Measurements from ENCODE around the gene RAB11FIP4. TPM values are rescaled to one million over a fixed set of nuclear protein-coding genes. Genes with fewer than 3 reads are reported as not detected.

Gene RAB11FIP4
- total and polyA plus RNA-seq, 2 of the 13 experiments (the other 11 are each of a cell fraction or from before 2014, with no cell fraction given): 28.0 to 89.3 TPM

GRCh38 chr17:31534223-31534888 lies 142.9 kb downstream of the RAB11FIP4 start:
- intact Hi-C loops (cut with micrococcal nuclease; ENCODE audit: unreplicated experiment): no loop called here
- DNase-seq (ENCODE audit: low spot score): no peak
- no peak for TF ChIP-seq ZNF331 (CRISPR knock-in tag; IDR thresholded peaks at IDR 0.05)
- TF ChIP-seq POLR2AphosphoS5 (IDR thresholded peaks at IDR 0.05; ENCODE audit: low read depth, low read length): no peak
- TF ChIP-seq AGO1 (IDR thresholded peaks at IDR 0.05; ENCODE audit: low read depth, low read length, poor library complexity, severe bottlenecking): no peak
- no peak for TF ChIP-seq ZNF569 (CRISPR knock-in tag; IDR thresholded peaks at IDR 0.05; ENCODE audit: borderline replicate concordance)
- peak; percentile 63 for TF ChIP-seq ZNF121 (CRISPR knock-in tag; IDR thresholded peaks at IDR 0.05)
- no peak for TF ChIP-seq ZNF7 (CRISPR knock-in tag; IDR thresholded peaks at IDR 0.05)
- TF ChIP-seq, protein P1, sequence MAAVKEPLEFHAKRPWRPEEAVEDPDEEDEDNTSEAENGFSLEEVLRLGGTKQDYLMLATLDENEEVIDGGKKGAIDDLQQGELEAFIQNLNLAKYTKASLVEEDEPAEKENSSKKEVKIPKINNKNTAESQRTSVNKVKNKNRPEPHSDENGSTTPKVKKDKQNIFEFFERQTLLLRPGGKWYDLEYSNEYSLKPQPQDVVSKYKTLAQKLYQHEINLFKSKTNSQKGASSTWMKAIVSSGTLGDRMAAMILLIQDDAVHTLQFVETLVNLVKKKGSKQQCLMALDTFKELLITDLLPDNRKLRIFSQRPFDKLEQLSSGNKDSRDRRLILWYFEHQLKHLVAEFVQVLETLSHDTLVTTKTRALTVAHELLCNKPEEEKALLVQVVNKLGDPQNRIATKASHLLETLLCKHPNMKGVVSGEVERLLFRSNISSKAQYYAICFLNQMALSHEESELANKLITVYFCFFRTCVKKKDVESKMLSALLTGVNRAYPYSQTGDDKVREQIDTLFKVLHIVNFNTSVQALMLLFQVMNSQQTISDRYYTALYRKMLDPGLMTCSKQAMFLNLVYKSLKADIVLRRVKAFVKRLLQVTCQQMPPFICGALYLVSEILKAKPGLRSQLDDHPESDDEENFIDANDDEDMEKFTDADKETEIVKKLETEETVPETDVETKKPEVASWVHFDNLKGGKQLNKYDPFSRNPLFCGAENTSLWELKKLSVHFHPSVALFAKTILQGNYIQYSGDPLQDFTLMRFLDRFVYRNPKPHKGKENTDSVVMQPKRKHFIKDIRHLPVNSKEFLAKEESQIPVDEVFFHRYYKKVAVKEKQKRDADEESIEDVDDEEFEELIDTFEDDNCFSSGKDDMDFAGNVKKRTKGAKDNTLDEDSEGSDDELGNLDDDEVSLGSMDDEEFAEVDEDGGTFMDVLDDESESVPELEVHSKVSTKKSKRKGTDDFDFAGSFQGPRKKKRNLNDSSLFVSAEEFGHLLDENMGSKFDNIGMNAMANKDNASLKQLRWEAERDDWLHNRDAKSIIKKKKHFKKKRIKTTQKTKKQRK (IDR thresholded peaks at IDR 0.05; ENCODE audit: low read length): no peak
- Histone ChIP-seq H4K20me1 (ENCODE audit: insufficient read depth, low read length) (no peaks in the 10 kb centered on the region), H3K27ac (ENCODE audit: extremely low read length, insufficient read depth, low read length) (no peak overlapping the region), H3K4me3 (replicated peaks in 1 of 3; ENCODE audit: insufficient read depth in 1 of 3, low read depth in 2 of 3, low read length in 3 of 3) (no peak overlapping the region), H3K9ac (ENCODE audit: insufficient read depth, low read depth, low read length) (no peak overlapping the region), H3K9me3 (ENCODE audit: low read length) (no peaks in the 10 kb centered on the region), H3K4me1 (ENCODE audit: insufficient read depth, low read length) (peaks cover 14% of the 10 kb centered on the region), H3K4me2 (ENCODE audit: low read depth, low read length) (no peak overlapping the region), H3K79me2 (ENCODE audit: insufficient read depth, low read length) (no peaks in the 10 kb centered on the region), H3K27me3 (ENCODE audit: control insufficient read depth in 1 of 2, insufficient read depth in 2 of 2, low read length in 2 of 2) (no peaks in the 10 kb centered on the region), H2AFZ (ENCODE audit: low read length) (no peak overlapping the region), H3K36me3 (replicated peaks in 1 of 2; ENCODE audit: control insufficient read depth in 1 of 2, insufficient read depth in 2 of 2, low read length in 2 of 2) (peaks cover 16 to 31% of the 10 kb centered on the region in 2 experiments; a peak in 4 of 5 replicates)
- WGBS (ENCODE audit: low lambda C conversion rate): 94% methylated on average over 10 of the region's 10 CpGs
- no peak for FAIRE-seq
- no peak for ATAC-seq
- CTCF ChIA-PET (ENCODE audit: low intra/inter-chr PET ratio, low total read pairs): no interaction called here
- in situ Hi-C loops (cut with HindIII; ENCODE audit: extremely low pct_ligation_motif_present, low pct_unique_long_range_greater_than_20kb): no loop called here
- POLR2A ChIA-PET: interaction anchor here (2.2 kb wide), 1 partner anchor 15 kb away, joined by 6 read pairs; no protein-coding TSS in a partner anchor
- BruUV-seq (replicated peaks): no TSS peak

All from HepG2 (cell line).